Measurements from ENCODE around the gene SERP1. TPM values are rescaled to one million over a fixed set of nuclear protein-coding genes. Genes with fewer than 3 reads are reported as not detected.

SERP1 gene
- total and polyA plus RNA-seq, 2 donors (not counting 3 experiments of a cell fraction or from before 2014, with no cell fraction given), result 81.7 to 103 TPM

DNA sequence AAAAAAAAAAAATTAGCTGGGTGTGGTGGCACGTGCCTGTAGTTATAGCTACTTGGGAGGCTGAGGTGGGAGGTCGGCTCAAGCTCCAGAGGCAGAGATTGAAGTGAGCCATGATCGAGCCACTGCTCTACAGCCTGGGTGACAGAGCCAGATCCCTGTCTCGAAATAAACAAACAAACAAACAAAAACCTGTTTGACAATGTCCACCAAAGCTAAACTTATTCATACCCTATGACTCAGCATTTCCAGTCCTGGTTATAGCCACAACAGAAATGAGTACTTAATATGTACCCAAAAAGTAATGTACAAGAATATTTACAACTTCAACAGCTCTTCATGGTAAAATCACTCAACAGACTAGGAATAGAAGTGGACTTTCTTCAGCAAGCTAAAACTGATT is 31.1 kb downstream of the SERP1 start:
- BruUV-seq (replicated peaks), result no TSS peak
- POLR2A ChIA-PET, result no interaction called here
- Histone ChIP-seq H2AFZ (ENCODE audit: low read depth, low read length) (no peak overlapping the region), H3K27ac (ENCODE audit: insufficient read depth, low read depth, low read length) (no peak overlapping the region), H4K20me1 (replicated peaks; ENCODE audit: control insufficient read depth, extremely low read depth, insufficient read depth, low read length) (no peaks in the 10 kb centered on the region), H3K36me3 (ENCODE audit: control insufficient read depth in 2 of 2, extremely low read depth in 1 of 2, insufficient read depth in 2 of 2, low read length in 2 of 2) (no peaks in the 10 kb centered on the region), H3K9ac (replicated peaks; ENCODE audit: extremely low read depth, insufficient read depth, low read length) (no peak overlapping the region), H3K79me2 (ENCODE audit: control insufficient read depth, insufficient read depth, low read length) (no peaks in the 10 kb centered on the region), H3K9me3 (replicated peaks; ENCODE audit: control insufficient read depth, insufficient read depth, low read length) (no peaks in the 10 kb centered on the region), H3K9me1 (replicated peaks; ENCODE audit: control insufficient read depth, extremely low read depth, insufficient read depth, low read length) (no peaks in the 10 kb centered on the region), H3K4me2 (ENCODE audit: insufficient read depth, low read length) (no peak overlapping the region), H3K4me3 (replicated peaks in 1 of 3; ENCODE audit: insufficient read depth in 1 of 3, low read depth in 1 of 3, low read length in 3 of 3) (no peak overlapping the region), H3K27me3 (ENCODE audit: control insufficient read depth in 2 of 2, insufficient read depth in 2 of 2, low read length in 2 of 2) (no peaks in the 10 kb centered on the region), H3K4me1 (ENCODE audit: control insufficient read depth, extremely low read depth, insufficient read depth, low read length) (no peaks in the 10 kb centered on the region)
- dilution Hi-C loops (cut with MboI; ENCODE audit: extremely low pct_ligation_motif_present, low sequenced_read_pairs) (no loop called here), intact Hi-C loops (cut with micrococcal nuclease) (no loop called here)
- TF ChIP-seq POLR2A (IDR thresholded peaks at IDR 0.05; ENCODE audit: low read depth, low read length), result no peak
- TF ChIP-seq POLR2AphosphoS5 (IDR thresholded peaks at IDR 0.05; ENCODE audit: insufficient read depth, low read depth, low read length), result no peak
- no peak for TF ChIP-seq MYC (IDR thresholded peaks at IDR 0.05; ENCODE audit: low read depth, low read length)
- TF ChIP-seq FOS (IDR thresholded peaks at IDR 0.05; ENCODE audit: borderline replicate concordance, insufficient read depth, low read length), result no peak
- TF ChIP-seq, protein P1, sequence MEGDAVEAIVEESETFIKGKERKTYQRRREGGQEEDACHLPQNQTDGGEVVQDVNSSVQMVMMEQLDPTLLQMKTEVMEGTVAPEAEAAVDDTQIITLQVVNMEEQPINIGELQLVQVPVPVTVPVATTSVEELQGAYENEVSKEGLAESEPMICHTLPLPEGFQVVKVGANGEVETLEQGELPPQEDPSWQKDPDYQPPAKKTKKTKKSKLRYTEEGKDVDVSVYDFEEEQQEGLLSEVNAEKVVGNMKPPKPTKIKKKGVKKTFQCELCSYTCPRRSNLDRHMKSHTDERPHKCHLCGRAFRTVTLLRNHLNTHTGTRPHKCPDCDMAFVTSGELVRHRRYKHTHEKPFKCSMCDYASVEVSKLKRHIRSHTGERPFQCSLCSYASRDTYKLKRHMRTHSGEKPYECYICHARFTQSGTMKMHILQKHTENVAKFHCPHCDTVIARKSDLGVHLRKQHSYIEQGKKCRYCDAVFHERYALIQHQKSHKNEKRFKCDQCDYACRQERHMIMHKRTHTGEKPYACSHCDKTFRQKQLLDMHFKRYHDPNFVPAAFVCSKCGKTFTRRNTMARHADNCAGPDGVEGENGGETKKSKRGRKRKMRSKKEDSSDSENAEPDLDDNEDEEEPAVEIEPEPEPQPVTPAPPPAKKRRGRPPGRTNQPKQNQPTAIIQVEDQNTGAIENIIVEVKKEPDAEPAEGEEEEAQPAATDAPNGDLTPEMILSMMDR (IDR thresholded peaks at IDR 0.05; ENCODE audit: extremely low read depth in 1 of 2, insufficient read depth in 1 of 2, low read depth in 1 of 2, low read length in 2 of 2), result no peak
- no peak for TF ChIP-seq GATA2 (IDR thresholded peaks at IDR 0.05; ENCODE audit: insufficient read depth, insufficient read length, low read depth, low read length)
- TF ChIP-seq, protein P2, sequence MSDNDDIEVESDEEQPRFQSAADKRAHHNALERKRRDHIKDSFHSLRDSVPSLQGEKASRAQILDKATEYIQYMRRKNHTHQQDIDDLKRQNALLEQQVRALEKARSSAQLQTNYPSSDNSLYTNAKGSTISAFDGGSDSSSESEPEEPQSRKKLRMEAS (IDR thresholded peaks at IDR 0.05; ENCODE audit: insufficient read depth, insufficient read length), result no peak
- TF ChIP-seq JUN (IDR thresholded peaks at IDR 0.05; ENCODE audit: borderline replicate concordance, insufficient read depth, insufficient read length, low read depth), result no peak
- TF ChIP-seq EZH2 (IDR thresholded peaks at IDR 0.05; ENCODE audit: borderline replicate concordance, low read depth, low read length, severe bottlenecking), result no peak
- no peak for FAIRE-seq
- CTCF ChIA-PET, result interaction anchor here (0.6 to 0.9 kb wide), 2 partner anchors 24 to 760 kb away, joined by 3 to 4 read pairs; no protein-coding TSS in a partner anchor
- no peak for DNase-seq (ENCODE audit: low read depth, low spot score)
